ENCODE results near the gene CHML.
"Not testable (repeated sequence)": the region's sequence is repeated elsewhere in the genome, so short reads cannot be mapped to it uniquely, and the experiment has no call there.

CHML gene, protein sequence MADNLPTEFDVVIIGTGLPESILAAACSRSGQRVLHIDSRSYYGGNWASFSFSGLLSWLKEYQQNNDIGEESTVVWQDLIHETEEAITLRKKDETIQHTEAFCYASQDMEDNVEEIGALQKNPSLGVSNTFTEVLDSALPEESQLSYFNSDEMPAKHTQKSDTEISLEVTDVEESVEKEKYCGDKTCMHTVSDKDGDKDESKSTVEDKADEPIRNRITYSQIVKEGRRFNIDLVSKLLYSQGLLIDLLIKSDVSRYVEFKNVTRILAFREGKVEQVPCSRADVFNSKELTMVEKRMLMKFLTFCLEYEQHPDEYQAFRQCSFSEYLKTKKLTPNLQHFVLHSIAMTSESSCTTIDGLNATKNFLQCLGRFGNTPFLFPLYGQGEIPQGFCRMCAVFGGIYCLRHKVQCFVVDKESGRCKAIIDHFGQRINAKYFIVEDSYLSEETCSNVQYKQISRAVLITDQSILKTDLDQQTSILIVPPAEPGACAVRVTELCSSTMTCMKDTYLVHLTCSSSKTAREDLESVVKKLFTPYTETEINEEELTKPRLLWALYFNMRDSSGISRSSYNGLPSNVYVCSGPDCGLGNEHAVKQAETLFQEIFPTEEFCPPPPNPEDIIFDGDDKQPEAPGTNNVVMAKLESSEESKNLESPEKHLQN

GRCh38 chr1:241640149-241640866, at the start of gene CHML, which contains the start of gene OPN3:
CHML (minus strand) TSS chr1:241640369; CDS start chr1:241635766, 4,603 bp downstream.
OPN3 (minus strand) TSS chr1:241640369; CDS start chr1:241640254, 115 bp downstream.
- peak; percentile 95 for DNase-seq

- DNase-seq = no peak
Observed at GRCh38 chr1:241688940-241689368, 48.8 kb upstream of the CHML start.

GRCh38 chr1:241684108-241684507, 43.9 kb upstream of the CHML start:
- DNase-seq = no peak

GRCh38 chr1:241682921-241683320, 42.8 kb upstream of the CHML start:
- DNase-seq = no peak

GRCh38 chr1:241681861-241682448, 41.8 kb upstream of the CHML start:
- DNase-seq = not testable (repeated sequence)

GRCh38 chr1:241679961-241680360, 39.8 kb upstream of the CHML start:
- DNase-seq = no peak

- DNase-seq = no peak
Observed at GRCh38 chr1:241679404-241679803, 39.2 kb upstream of the CHML start.

- DNase-seq = no peak
Observed at GRCh38 chr1:241678536-241678935, 38.4 kb upstream of the CHML start.

DNA sequence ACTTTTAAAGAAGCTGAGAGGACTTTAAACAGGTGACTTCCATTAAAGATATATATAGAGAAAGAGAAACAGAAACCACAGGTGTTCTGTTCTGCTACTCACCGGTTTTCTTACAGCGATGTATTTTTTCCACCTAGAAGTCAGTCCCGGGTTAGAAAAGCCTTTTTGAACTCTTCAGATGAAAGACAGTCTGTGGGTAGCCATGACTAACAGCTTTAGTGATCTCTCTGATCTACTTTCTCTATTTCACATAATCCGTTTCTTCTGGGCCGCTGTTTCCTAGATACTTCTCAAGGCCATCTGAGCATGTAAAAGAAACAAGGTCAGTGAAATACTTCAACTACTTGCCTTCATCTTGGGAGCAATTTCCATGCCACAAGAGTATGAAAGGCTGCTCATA, 37.0 kb upstream of the CHML start:
- peak; percentile 46 for DNase-seq

- DNase-seq = no peak
Observed at GRCh38 chr1:241675983-241676382, 35.8 kb upstream of the CHML start.

DNA sequence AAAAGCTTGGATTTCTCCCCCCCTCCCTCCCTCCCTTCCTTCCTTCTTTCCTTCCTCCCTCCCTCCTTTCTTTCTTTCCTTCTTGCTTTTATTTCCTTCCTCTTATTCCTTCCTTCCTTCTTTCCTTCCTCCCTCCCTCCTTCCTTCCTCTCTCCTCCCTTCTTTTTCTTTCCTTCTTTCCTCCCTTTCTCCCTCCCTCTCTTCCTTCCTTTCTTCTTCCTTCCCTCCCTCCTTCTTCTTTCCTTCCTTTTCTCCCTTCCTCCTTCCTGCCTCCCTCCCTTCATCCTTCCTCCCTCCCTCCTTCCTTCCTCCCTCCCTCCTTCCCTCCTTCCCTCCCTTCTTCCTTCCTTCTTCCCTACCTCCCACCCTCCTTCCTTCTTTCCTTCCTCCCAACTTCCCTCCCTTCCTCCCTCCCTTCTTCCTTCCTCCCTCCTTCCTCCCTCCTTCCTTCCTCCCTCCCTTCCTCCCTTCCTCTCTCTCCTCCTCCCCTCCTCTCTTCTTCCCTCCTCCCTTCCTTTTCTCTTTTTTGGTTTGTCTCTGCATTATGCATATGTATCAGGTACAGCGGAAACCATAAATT, 34.7 kb upstream of the CHML start:
- no peak for DNase-seq

- DNase-seq = no peak
Observed at GRCh38 chr1:241672301-241672700, 32.1 kb upstream of the CHML start.

GRCh38 chr1:241666419-241666818, 26.2 kb upstream of the CHML start:
- DNase-seq = no peak

GRCh38 chr1:241660424-241660972, 20.3 kb upstream of the CHML start:
- no peak for DNase-seq

DNA sequence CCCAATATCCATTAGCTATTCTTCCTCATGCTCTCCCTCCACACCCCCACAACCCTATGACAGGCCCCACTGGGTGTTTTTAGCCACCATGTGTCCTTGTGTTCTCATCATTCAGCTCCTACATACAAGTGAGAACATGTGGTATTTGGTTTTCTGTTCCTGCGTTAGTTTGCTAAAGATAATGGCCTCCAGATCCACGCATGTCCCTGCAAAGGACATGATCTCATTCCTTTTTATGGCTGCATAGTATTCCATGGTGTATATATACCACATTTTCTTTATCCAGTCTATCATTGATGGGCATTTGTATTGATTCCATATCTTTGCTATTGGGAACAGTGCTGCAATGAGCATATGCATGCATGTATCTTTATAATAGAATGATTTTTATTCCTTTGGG, 18.8 kb upstream of the CHML start:
- not testable (repeated sequence) for DNase-seq

GRCh38 chr1:241658081-241658793, 18.1 kb upstream of the CHML start:
- no peak for DNase-seq

DNA sequence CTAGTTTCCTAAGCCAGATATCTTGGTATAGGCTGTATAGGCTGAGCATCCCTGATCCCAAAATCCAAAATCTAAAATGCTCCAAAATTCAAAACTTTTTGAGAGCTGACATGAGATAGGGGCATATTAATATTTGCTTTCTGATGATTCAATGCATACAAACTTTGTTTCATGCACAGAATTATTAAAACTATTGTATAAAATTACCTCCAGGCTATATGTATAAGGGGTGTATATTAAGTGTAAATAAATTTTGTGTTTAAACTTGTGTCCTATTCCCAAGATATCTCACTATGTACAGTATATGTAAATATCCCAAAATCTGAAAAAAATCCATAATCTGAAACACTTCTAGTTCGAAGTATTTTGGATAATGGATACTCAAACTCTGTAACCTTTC, 14.5 kb upstream of the CHML start:
- DNase-seq = no peak

GRCh38 chr1:241654019-241654418, 13.8 kb upstream of the CHML start:
- no peak for DNase-seq

DNA sequence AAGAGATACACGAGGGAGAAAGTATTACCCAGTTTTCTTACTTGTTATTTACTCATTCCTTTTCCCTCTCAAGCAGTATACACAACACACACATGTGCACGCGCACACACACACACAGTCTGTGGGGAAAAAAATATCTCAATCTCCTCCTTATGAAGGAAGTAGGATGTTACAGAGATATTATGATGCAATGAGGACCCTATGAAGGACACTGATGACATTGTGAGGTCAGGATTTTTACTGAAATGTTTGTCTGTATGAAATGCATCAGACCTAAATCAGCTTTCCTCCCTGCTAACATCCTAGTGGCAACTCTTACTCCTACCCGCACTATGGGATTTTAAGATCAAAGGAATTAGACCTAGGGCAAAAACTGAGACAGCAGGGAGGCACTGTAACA, 11.8 kb upstream of the CHML start, which contains the start of gene WDR64:
TSS of gene WDR64 (plus strand) at position 270 of the 400 bp plus-strand sequence. CDS start 204 bp downstream, outside the sequence.
- DNase-seq = no peak

GRCh38 chr1:241648159-241648558, 8.0 kb upstream of the CHML start:
- no peak for DNase-seq

DNA sequence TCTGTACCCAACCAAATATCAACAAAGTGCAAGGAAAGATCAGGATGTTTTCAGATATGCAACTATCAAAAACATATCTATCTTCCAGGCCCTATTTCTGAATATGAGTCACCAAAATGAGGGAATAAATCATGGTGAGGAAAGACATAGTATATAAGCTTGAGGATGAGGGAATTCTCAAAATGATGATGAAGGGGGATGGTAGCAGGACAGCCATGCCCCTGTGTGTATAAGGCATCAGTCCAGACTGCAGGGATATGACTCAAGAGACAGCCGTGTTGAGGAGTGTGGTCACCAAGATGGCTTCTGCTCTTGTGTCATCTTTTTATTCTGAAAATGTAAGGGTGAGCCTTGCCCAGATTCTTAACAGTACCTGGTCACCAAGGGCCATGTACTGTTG, 7.5 kb upstream of the CHML start:
- DNase-seq = no peak

GRCh38 chr1:241646201-241646600, 6.0 kb upstream of the CHML start:
- DNase-seq = no peak
